NCI-H1417 (cell line): ENCODE data around the gene DOCK8.
"Not testable (repeated sequence)": the region's sequence is repeated elsewhere in the genome, so short reads cannot be mapped to it uniquely, and the experiment has no call there.

Experiments used
- DNase-seq, 3 experiments: peaks; one replicate each; lab custom pipeline; 2025; lab: John Stamatoyannopoulos, UW

DOCK8 gene

DNA sequence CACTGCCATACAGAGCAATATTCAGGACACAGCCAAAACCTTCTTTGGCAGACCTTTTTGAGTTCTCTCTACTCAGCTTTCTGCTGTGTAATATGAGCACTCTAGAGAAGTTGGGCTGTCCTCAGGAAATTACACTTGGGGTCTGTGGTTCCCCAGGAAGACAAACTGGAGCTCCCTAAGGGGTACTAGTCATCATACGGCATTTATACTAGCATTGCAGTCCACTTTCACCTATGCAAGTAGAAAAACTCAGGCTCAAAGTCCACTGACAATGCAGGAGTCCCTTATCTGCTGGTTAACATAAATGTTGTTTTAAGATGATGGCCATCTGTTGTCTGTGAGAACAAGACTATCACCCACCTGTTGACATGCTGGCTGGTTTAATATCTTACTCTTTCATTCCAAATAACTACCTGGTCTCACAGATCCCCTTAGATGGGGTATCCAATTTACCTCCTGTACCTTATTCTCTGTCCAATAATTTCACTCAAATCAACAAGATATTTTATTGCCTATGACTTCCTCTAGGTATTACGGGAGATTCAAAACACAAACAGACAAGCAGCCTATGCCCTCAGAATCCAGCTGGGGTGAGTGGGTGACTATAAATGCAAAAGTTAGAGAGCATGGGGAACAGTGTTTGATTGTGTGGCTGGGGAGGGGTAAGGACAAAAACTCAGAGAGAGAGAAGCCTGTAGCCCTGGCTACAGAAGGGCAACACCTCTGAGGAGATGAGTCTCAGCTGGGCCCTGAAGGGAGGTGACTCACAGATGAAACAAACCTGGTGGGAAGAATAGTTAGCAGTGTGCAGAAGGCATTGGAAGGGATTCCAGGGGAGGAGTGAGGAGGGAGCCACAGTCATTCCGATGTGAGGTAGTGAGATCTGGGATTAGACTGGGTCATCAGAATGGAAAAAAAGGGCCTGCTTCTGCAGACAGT lies 10.2 kb downstream of the DOCK8 start:
- no peak for DNase-seq

- no peak for DNase-seq
Measured at GRCh38 chr9:227860-228259, 13.2 kb downstream of the DOCK8 start.

- no peak for DNase-seq
Measured at GRCh38 chr9:228929-229695, 14.4 kb downstream of the DOCK8 start.

GRCh38 chr9:231625-232024 lies 17.0 kb downstream of the DOCK8 start:
- not testable (repeated sequence) for DNase-seq

- DNase-seq = not testable (repeated sequence)
Measured at GRCh38 chr9:233708-234107, 19.0 kb downstream of the DOCK8 start.

- no peak for DNase-seq
Measured at GRCh38 chr9:237141-237857, 22.6 kb downstream of the DOCK8 start.

DNA sequence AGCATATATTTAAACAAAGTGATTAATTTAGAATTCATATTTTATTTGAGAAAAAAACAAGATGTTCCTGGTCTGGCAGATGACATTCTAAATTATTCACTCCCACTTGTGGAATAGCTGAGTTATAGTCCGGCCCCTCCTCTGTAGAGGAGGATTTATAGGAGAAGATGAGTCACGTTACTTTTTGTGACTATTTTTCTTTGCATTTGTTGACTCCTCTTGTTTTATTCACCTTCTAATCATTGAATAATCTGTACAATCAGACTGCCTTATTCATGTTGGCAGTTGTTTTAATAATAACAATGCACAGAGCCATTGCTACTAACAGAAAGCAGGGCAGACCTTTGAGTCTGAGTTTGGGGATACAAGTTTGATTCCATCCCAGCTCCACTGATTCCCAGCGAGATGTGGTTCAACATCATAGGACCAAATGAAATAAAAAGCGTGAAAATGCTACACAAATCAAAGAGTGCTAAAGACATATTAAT lies 23.2 kb downstream of the DOCK8 start:
- DNase-seq = no peak

GRCh38 chr9:242461-243080 lies 27.9 kb downstream of the DOCK8 start:
- no peak for DNase-seq

- DNase-seq = no peak
Measured at GRCh38 chr9:248278-248961, 33.8 kb downstream of the DOCK8 start.

- no peak for DNase-seq
Measured at GRCh38 chr9:249025-249424, 34.4 kb downstream of the DOCK8 start.

DNA sequence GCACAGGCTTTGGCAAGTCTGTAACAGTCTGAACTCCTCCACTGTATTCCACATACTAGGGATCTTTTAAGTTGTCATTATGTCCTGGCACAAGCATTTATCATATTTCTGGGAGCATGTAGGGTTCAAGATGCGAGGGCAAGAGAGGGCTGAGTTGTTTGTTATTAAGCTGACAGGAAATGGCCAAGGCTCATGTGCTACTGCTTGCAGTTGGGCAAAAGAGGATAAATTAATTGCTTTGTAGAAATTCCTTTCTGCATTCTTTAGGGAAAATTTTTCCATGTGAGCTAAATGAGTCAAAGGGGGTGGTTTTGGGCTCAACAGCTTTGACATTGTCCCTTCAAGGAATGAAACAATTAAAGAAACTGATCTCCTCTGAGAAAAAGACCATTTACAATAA lies 35.4 kb downstream of the DOCK8 start:
- DNase-seq = no peak

DNA sequence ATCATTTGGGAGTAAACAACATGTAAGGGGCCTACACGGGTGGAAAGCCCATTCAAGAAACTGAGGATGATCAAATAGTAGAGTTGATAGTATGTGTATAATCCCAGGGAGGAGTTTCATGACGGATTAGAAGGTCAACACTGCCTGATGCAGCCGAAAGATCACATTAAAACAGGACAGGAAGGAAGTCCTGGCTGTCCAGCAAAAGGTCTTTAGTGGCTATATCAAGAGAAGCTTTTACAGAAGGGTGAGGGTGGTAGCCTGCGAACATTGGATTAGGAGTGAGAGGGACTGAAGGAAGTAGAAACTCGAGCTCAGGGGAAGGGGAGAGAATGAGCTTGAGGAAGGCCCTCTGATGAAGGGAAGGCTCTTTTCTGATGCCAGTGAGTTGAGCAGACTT lies 36.0 kb downstream of the DOCK8 start:
- DNase-seq = no peak

GRCh38 chr9:251398-251797 lies 36.7 kb downstream of the DOCK8 start:
- no peak for DNase-seq

GRCh38 chr9:253539-253938 lies 38.9 kb downstream of the DOCK8 start:
- DNase-seq = no peak

- no peak for DNase-seq
Measured at GRCh38 chr9:254516-254915, 39.9 kb downstream of the DOCK8 start.

DNA sequence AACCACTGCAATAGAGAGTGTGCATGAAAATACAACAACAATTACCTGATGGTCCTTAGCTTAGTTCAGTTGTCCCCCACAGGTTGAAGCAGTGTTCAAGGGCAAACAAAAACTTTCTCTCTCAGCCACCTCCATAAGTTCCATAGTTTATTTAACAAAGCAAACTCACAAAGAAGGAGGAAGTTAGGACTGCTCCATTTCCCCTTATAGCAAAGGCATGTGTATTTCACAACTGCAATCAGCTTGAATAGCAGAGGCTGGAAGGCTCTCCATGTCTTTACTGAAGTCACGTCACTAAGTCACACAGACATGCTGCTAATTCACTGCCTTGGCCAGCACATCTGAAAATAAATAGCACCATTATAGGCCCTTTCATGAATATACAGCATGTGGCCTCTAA lies 43.3 kb downstream of the DOCK8 start:
- no peak for DNase-seq

- no peak for DNase-seq
Measured at GRCh38 chr9:259405-260404, 45.0 kb downstream of the DOCK8 start.

DNA sequence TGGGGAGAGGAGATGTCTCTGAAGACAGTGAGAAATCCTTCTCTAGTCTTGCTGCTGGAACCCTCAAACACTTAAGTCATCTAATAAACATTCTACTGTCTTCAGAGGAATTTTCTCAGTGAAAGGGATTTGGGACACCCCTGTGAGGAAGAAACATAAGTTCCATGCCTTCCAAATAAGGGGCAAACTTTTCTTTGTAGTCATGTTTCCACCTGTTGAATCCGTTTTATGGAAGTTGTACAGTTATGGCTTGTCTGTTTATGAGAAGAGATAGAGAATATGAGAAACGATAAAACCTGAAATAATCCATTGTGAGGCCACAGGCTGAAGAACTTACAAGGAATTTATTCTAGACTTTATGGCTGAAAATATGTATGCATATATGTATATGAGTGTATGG lies 49.6 kb downstream of the DOCK8 start:
- no peak for DNase-seq

DNA sequence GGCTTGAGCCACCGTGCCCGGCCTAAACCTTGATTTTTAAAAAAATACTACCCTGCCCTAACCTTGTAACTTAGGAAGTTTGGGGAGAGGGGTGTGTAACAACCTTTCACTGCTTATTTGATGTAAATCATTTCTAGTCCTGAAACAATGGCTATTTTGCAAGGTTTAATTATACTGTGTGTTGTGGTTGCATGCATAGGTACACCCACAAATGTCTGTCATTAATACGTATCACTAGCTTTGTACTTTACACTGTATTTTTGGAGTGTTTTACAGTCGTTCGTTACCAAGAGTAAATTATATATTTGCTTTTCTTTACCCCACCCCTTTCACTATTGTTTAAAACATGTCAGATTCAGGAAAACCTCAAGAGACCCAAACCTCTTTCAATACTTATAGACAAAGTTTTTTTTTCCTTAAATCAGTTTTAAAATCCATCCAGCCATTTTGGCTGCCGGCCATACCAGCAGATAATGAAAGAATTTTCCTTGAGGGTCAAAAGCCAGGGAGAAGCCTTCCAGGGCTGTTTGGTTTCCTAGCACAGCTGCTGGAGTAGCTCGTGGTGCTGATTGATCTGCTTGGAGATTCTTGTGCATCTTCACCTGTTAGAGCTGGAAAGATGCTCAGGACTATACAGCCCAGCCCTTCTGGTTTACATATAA lies 50.7 kb downstream of the DOCK8 start:
- DNase-seq = no peak
